SKM-1 (cell line): ENCODE measurements around the gene ABHD6.
"Not testable (repeated sequence)": the region's sequence is repeated elsewhere in the genome, so short reads cannot be mapped to it uniquely, and the experiment has no call there.

ENCODE experiments used
- DNase-seq: peaks from one replicate; lab custom pipeline; 2025; ENCODE audit not compliant: unreplicated experiment; lab: John Stamatoyannopoulos, UW

ABHD6 gene

DNA sequence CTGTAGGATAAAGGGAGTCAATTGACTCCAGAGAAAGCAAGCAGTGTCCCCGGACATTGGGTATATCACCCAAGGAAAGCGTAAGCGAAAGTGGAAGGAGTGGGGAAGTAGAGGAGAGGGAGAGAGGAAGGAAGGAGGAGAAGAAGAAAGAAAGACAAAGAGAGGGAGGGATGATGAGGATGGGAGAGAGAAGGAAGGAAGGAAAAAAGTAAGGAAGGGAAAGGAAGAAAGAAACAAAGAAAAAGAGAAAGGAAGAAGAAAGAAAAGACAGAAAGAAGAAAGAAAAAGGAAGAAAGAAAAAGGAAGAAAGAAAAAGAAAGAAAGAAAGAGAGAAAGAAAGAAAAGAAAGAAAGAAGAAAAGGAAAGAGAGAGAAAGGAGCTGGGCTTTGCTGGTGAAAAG is 27.7 kb upstream of the ABHD6 start:
- DNase-seq, result no peak

DNA sequence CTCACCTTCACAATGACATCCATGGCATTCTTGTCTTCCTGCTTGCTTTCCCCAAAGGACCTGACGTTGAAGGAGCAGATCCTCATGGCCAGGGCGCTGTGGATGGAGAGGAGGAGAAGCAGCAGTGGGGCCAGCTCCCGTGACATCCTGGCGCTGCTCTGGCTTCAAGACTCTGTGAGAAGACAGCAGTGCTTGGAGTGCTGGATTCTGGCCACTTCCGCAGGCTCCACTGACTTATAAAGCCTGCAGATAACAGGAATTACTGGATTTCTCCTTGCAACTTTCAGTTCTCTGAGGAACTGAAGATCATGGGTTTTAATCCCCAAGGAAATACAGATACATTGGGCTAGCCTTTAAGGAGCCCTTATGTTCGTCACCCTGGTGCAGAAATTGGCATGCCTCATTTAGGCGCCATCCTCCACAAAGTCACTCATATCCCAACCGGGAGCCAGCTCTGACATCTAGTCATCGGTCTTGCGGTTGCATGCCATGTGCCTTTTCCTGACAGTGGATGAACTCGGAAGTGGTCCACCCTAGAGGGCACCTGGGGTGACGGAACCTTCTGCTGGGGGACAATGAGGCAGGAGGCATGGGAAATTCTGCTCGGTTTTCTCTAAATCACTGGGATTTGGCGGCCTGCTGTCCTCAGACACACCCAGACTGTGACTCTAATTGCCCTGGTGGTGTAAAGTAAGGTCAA is 26.7 kb upstream of the ABHD6 start, which contains the start of gene DNASE1L3:
Gene DNASE1L3, minus strand, starts transcription at position 212 of the 700 bp plus-strand sequence. Its CDS starts 66 bp downstream, at position 146.
- DNase-seq, result no peak

DNA sequence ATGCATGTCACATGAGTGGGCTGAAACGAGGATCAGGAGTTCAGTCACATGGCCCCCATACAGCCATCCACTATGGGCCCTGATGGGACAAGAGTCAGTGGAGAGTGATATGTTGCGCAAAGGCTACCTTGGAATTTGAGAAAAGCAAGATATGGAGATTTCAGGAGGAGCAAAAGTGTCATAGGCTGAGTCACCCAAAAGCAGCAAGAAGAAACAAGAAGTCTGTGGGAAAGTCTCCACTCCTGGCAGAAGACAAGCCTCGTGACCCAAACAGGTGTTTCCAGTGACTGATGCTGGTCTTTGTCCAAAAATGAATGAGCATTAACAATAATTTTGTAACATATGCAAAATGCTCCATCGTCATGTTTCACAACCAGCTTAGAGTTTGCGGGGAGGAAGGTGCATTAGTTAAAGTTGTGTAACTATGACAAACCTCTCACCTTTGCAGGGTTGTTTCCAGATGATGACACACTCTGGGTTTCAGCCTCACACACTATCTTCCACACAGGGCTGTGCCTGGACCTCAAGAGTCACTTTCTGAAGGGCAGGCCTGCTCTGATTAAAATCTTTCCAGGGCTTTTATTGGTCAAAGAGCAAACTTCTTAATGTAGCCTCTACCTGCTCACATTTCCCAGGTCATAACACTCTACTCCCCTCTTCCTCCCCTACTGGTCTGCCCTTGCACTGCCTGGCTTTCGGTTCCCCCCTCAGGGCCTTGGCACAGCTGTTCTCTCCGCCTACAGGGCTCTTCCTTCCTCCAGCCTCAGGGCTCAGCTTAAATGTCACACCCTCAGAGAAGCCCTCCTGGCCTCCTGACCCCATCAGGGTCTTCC is 22.9 kb upstream of the ABHD6 start:
- DNase-seq, result no peak

DNA sequence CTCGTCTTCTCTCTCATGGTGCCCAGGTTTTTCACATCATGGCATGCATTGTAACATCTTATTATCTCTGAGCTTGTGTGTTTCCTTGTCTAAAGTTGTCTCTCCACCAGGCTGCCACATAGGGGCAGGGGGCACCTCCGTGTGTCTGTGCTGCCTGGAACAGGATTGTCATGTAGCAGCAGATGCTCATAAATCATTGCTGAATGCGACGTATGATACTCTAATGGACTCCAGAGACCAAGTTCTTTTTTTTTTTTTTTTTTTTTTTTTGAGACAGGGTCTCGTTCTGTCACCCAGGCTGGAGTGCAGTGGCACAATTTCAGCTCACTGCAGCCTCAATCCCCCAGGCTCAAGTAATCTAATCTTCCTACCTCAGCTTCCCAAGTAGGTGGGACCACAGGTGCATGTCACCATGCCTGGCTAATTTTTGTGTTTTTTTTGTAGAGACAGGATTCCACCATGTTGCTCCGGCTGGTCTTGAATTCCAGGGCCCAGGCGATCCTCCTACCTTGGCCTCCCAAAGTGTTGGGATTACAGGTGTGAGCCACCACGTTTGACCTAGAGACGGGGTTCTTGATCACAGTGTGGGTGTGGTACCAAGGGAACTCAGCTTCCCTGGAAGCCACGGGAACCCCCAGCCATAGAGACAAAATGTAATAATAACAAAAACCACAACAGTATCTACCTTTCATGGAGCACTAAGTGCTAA is 22.1 kb upstream of the ABHD6 start:
- no peak for DNase-seq

DNA sequence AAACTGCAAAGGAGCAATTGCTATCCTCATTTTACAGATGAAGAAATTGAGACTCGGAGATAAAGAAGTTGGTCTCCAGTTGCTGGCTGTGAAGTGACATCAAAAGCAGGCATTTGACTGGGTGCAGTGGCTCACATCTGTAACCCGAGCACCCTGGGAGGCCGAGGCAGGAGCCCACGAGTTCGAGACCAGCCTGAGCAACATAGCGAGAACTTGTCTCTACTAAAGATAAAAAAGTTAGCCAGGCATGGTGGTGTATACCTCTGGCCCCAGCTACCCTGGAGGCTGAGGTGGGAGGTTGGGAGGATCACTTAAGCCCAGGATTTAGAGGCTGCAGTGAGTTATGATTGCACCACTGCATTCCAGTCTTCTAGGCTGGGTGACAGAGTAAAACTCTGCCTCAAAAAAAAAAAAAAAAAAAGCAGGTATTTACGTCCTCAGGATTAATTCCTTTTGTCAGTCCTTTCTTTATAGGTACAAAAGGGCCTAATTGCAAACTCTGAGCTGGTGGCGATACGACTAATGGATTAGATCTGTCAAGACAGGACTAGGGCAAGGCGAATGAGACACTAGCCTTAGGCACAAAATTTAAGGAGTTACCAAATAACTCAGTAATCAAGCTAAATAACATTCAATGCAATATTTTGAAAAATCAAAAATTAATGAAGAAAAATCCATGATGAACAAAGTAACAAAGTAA is 20.9 kb upstream of the ABHD6 start:
- DNase-seq, result no peak

DNA sequence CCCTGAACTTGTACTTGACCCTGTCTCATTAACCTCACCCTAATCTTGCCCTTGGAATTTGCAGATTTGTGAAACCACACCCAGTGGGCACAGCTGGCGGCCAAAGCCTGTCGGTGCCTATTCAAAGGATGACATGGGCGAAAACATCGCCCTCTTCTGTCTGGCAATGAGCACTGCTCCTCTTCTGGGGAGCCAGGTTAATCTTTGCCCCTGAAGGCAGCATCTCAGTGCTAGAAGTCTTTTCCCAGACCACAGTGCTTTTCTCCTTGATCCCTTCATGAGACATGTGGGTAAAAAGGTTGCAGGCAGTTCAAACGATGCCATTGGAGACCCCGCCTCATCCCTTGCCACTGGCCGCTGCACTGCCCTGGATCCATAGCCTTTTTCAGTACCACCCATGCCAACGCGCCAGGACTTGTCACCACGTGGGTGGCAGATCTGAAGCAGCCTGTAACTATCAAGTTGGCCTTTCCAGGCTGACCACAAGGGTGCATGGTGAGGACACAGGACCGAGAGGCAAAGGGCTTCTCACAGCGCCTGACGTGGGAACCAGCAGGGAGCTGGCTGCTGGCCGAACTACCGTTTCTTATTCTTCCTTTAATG is 20.3 kb upstream of the ABHD6 start:
- peak; percentile 66 for DNase-seq

DNA sequence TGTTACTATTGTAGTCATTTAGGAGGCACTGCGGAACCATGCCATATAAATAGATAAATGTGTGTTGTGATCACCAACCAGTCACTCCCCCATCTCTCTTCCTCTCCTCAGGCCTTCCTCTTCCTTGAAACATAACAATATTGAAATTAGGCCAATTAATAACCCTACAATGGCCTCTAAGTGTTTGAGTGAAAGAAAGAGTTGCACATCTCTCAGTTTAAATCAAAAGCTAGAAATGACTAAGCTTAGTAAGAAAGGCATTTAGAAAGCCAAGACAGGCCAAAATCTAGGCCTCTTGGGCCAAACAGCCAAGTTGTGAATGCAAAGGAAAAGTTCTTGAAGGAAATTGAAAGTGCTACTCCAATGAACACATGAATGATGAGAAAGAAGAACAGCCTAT is 18.7 kb upstream of the ABHD6 start:
- DNase-seq, result no peak

DNA sequence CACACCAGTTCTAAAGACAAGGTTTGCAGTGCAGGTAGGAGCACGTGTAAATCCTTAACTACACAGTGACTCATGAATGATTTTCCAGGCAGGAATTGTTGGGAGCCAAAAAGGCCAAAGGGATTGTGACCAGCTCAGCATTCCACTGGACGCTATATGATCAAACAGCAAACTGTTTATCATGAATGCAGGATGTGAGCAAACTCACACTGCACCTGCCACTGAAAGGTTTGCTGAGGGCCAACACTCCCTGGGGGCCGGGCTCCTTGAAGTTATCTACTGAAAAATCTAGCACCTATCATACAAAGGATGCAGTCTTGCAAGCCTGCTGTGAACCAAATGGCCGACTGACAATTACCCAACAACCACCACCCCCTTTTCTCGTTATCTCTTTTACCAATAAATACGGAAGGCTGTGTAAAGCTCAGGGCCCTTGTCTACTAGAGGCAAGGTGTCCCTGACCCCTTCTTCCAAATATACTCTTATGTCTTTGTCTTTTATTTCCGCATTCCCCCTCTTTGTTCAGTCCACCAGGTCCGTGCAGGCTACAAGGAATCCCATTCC is 15.3 kb upstream of the ABHD6 start:
- no peak for DNase-seq

DNA sequence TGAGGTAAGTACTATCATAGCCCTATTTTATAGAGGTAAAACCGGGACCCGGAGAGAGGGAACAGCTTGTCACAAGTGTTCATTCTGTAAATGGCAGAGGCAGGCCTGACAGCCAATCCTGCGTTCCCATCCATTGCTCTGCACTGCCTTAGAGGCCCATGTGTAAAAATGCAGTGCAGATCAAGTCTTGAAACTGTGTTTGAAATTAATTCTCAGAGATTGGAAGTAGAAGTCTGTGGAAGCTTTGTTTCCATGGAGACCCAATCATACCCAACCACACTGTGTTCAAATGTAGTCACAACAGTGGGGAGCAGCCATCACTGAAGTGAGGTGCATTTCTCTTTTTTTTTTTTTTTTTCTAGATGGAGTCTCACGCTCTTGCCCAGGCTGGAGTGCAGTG is 13.7 kb upstream of the ABHD6 start:
- DNase-seq, result no peak

DNA sequence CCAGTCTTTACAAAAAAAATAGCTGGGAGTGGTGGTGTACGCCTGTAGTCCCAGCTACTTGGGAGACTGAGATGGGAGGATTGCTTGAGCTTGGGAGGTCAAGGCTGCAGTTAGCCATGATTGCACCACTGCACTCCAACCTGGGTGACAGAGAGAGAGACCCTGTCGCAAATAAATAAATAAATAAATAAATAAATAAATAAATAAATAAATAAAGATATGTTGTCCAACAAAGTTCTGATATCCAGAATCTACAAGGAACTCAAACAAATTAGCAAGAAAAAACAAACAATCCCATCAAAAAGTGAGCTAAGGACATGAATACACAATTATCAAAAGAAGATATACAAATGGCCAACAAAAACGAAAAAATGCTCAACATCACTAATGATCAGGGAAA is 9.7 kb upstream of the ABHD6 start:
- DNase-seq, result not testable (repeated sequence)

DNA sequence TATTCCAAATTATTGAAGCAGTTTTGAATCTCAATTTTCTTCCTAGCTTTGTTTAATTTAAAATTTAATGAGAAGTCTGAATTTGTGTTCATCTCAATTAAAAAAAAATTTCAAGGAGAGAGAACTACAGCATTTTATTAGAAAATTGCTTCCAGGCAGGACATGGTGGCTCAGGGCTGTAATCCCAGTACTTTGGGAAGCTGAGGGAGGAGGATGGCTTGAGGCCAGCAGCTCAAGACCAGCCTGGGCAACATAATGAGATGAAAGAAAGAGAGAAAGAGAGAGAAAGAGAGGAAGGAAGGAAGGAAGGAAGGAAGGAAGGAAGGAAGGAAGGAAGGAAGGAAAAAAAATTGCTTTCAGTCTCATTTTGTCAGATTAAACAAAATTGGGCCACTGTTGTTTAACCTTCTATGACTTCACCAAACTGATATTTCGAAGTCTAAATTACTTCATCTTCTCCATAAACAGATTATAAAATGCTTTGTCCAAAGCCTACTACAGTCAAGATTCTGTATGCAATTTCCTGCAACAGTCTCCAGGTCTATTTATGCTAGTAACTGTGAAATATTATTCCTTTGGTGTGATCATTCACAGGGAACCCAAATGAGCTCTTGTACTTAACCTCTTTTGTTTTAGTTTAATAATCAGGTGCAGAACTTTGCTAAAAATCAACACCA is 6.6 kb upstream of the ABHD6 start:
- no peak for DNase-seq

DNA sequence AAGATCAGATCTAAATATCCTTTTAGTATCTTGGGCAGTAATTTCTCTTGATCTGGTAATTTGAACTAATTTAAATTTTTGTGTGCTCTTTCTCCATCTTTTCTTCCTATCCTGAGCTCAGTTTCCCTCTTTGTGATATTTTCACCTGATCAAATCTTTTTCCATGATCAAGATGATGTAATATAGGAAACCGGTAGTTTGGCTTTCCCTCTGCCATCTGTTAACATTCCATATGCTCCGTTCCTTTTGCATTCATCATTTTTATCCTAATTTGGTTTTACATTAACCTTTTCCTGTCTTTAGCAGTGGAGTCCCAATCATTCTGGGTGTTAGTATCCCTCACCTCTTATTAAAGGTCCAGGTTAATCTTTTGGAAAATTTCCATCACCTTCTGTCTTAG is 5.9 kb upstream of the ABHD6 start:
- no peak for DNase-seq

DNA sequence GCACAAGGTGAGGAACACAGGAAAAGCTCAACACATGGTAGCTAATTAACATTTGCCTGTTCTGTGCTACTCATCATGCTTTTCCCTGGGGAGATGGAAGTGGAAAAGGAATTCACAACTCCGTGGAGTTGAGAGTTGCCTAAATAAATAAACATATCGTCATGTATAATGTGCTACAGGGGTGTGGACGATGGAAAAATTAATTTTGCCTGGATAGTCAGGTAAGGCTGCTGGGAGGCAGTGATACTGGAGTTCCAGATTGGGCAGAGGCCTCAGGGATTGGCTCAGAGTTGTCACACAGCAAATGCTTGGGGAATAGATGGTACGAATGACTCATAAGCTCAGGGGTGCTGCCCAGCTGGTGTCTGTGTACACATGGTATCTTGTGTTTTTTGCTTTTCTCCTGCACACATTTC is 3.1 kb upstream of the ABHD6 start:
- no peak for DNase-seq

DNA sequence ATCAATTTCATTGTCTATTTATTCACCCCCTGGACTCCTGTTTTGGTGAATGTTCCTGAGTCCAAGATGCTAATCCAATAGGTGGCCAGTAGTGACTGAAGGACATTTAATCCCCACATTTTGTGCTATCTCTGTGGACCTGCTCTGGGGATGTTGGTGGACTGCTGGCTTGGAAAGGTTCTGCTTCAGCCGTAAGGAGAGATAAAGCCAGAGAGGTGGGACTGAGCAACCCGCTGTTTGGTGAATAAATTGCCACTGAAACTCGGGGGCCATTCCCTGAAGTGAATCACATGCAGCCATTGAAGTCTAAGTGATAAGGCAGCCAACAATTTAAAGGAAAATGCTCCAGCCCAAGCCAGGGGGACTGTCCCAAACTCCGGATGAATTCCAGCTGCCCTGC is 1.6 kb upstream of the ABHD6 start:
- no peak for DNase-seq

DNA sequence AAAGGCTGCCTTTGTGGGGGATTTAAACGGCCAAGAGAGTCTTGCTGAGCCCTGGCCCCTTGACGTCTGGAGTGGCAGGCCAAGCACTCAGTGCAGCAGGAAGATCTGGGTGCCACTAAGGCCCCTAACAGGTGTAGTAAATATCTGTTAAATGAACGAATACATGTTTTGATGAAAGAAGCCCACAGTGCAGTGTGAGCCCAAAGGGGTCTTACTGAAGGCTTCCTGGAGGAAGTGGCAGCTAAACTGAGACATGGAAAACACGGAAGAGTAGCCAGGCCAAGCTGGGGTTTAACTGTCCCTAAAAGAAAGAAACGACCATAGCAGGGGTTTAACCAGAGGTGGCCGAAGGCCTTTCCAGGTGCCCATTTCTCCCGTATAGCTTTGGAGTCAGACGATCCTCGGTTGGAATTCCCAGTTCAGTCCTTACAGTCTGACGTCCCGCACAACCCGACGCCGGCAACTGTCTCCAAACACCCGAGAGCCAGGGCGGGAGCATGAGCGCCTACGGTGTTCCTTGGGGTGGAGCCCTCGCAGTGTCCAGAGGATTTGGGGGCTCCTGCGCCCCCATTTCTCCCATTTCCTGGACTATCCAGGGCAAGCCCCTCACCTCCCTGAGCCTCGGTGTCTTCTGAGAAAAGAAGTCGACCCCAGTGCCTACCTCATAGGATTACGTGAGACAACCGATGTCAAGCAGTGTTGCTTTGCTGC is 910 bp upstream of the ABHD6 start:
- no peak for DNase-seq

DNA sequence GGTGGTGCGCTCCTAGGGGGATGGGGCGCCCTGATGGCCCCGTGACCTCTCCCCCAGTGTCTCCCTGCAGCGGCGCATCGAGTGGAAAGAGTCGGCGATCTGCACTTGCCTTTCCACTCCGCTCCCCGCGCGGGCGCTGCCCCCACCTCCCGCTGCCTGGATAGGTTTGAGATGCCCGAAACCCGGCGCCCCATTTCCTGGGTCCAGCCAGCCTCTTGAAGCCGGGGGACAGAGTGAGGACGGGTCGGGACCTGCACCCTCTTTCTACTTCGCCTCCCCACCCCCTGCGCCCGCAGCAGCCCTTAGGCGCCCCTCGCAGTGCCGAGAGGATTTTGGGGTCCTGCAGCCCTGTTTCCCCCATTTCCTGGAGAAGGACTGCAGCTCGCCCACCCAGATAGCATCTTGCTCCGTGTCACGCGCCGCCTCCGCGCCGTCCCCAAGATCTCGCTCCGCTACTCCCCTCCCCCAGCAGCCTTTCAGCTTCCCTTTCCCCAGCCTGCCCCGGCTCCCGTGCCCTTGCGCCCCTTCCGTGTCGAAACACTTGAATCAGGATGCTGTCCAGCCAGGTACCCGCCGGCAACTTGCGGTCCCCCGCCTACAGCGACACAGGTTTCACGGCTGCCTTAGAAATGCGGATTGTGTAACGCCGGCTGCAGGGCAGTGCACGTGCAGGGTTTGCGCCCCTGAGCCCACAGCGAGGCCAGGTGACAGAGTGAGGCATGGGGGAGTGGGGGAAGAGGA is 519 bp downstream of the ABHD6 start:
- peak; percentile 32 for DNase-seq

DNA sequence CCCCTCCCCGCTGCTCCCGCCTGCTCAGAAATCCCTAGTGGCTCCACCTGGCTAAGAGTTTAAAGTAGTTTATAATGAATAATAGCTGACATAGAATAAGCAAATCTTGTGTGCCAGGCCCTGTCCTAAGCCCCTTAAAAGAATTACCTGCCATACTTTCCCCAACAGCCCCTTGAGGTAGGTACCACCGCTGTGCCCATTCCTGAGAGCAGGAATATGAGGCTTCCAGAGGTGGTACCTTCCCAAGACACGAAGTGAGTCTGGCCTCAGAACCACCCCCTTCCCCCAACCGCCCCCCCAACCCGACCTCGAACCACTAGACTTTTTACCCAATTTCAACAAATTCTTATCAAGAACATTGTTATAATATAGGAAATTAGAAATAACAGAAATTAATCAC is 1.2 kb downstream of the ABHD6 start:
- DNase-seq, result no peak

DNA sequence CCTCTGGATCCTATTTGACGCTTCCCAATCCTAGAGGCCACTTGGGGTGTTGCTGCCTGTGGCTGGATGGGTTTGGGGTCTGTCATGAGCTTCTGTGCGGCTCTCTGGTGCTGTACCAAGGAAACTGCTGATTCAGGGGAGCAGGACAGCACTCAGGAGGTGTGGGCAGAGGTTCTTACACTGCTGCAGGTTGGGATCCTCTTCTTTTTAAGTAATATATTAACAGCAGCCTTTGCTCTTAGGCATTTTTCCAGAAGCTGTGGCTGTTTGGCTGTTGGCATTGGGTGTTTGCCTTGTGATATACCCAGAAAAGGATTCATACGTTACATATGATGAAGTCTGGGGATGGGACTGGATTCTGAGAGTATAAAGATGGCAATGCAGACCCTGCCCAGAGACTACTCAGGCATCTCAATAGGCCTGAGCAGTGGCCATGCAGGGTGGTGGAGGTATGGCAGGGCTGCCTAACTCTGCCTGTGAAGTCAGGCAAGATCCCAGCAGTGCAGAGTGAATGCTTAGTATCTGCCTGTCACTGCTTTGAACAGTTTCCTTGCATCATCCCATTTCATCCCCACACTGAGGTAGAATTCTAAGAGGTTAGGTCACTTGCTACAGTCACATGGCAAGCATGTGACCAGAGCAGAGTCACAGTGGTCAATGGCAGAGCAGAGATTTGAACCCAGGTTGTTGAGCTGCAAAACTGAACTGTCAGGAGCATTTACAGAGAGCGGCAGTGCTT is 3.9 kb downstream of the ABHD6 start:
- DNase-seq, result no peak
